Epithelial cell of prostate (primary cell): ENCODE results near the gene FAM83G.
"Not testable (repeated sequence)": the region's sequence is repeated elsewhere in the genome, so short reads cannot be mapped to it uniquely, and the experiment has no call there.

Experiments
- DNase-seq: peaks from one replicate; pipeline ENCODE4 v3.0.0-alpha.2; 2011; ENCODE audit warnings: low read depth, low spot score
- H3K27ac ChIP-seq: fragments of 450-650 bp; 2 replicates; pipeline ENCODE4 v1.5.1; 2017; ENCODE audit warnings: mild to moderate bottlenecking

Gene FAM83G

DNA sequence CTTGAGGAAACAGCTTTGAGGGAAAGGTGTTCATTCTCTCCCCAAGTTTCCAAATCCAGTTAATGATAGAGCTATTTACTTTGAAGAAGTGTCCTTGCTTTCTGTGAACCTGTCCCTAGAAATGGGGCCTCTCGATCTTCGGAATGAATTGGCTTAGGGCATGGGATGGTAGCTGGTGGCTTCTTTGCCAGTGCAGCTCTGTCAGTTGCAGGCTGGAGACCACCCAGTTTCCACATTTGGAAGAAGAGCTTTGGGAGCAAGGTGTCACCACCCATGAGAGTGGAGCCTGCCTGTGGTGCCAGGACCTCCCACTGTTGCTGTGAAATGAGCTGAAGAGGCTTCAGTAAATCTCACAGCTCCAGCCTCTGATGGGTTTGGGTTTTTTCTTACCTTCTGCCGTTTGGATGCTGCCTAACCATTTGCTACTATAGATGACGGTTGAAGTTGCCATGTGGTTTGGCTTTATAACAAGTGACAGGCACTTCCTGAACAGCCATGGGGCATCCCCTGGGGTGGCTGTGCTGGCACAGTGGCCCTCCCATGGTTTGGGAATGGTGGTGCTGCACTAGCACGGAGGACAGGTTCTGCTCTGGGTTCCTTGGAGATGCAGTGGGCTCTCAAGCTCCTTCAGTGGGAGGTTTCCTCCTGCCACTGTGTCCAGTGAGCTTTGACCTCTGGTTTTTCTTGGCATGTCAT is 72.1 kb downstream of the FAM83G start:
- DNase-seq: no peak
- no peak overlapping the region for H3K27ac ChIP-seq

DNA sequence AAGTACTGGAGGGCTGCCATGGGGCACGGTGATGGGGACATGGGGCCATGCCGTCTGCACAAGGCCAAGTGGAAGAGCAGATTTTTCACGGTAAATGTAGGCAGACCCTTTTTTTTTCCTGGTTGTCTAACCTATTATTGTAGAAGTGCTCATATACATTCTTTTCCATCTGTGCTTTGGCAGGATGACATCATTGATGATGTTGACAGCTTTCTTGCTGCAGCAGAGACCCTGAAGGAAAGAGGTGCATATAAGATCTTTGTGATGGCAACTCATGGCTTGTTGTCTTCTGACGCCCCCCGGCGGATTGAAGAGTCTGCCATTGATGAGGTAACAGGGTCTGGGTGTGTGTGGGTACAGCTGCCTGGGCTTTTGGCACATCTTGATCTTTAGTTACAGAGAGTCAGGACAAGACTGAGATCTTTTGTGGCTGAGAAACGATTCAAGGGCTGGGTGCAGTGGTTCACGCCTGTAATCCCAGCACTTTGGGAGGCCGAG is 75.9 kb downstream of the FAM83G start:
- no peak for DNase-seq
- no peak overlapping the region for H3K27ac ChIP-seq

DNA sequence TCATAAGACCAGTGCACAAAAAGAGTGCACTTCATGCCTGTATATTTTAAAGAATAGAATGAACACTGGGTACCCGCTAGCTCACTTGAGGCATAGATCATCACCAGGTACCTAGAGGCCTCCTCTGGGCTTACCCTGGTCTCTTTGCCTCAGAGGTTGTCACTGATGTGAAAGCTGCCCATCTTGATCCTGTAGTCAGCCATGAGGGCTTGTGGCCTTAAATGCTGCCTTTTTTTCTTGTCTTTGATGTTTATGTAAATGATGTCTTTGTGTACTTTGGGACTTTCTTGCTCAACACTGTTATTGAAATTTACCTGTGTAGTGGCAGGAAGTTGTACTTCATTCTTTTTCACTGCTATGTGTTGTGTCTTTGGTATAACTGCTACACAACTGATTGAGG is 79.4 kb downstream of the FAM83G start:
- H3K27ac ChIP-seq: no peak overlapping the region
- DNase-seq: no peak

DNA sequence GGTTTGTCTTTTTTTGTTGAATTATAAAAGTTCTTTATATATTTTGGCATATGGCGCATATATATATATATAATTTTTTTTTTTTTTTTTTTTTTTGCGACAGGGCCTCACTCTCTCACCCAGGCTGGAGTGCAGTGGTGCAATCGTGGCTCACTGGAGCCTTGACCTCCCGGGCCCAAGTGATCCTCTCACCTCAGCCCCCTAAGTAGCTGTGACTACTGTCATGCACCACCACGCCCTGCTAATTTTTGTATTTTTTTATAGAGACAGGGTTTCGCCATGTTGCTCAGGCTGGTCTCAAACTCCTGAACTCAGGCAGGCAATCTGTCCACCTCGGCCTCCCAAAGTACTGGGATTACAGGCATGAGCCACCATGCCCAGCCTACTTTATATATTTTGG is 82.0 kb downstream of the FAM83G start:
- peak overlapping the region; percentile 52 for H3K27ac ChIP-seq
- not testable (repeated sequence) for DNase-seq

- peak; percentile 59 for DNase-seq
- H3K27ac ChIP-seq: peak overlapping the region; percentile 52
Measured at GRCh38 chr17:18921912-18922451, 82.6 kb downstream of the FAM83G start.

DNA sequence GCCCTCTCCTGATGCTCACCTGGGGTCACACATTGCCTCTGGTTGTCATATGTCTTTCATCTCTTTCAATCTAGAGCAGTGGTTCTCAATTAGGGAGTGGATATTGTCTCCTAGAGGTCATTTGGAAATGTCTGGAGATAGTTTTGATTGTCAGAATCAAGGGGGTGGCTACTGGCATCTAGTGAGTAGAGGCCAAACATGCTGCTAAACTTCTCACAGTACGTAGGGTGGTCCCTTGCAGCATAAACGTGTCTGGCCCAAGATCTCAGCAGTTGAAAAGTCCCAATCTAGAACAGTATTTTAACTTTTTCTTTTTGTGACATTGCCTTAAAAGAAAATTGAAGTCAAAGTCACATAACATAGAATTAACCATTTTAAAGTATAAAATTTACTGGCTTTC is 83.1 kb downstream of the FAM83G start:
- peak overlapping the region; percentile 52 for H3K27ac ChIP-seq
- DNase-seq: no peak

GRCh38 chr17:18920911-18921441 is 83.6 kb downstream of the FAM83G start:
- DNase-seq: peak; percentile 5
- H3K27ac ChIP-seq: peak overlapping the region; percentile 52

DNA sequence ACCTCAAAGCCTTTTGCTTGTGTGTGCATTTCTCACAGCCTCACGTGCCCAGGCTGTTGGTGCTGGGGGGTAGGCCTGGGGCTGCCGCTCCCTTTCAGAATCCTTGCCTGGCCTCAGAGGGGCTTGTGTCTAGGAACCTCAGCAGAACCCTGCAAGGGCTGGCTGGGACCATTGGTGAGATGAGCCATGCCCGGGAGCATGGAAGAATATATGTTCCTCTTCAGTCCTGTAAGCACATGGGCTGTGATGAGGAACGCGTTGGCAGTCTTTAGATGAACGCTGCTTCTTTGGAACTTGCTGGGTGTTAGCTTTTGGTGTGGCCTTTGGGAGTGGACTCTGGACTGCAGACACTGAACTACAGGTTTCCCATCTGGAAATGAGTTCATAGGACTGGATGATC is 84.6 kb downstream of the FAM83G start:
- H3K27ac ChIP-seq: no peak overlapping the region
- no peak for DNase-seq
